Activated naive CD8-positive, alpha-beta T cell (primary cell): ENCODE measurements around the gene GPC6.

ENCODE experiments used
- H3K27ac Mint-ChIP-seq: one replicate; pipeline ENCODE4 v1.8.0; 2021; ENCODE audit warnings: mixed read lengths
- H3K27me3 Mint-ChIP-seq: one replicate; pipeline ENCODE4 v1.8.0; 2021; ENCODE audit warnings: mixed read lengths
- H3K36me3 Mint-ChIP-seq: one replicate; pipeline ENCODE4 v1.8.0; 2021; ENCODE audit warnings: mixed read lengths
- H3K4me1 Mint-ChIP-seq: one replicate; pipeline ENCODE4 v1.8.0; 2021; ENCODE audit warnings: low read depth, mixed read lengths
- H3K4me3 Mint-ChIP-seq: one replicate; pipeline ENCODE4 v1.8.0; 2021; ENCODE audit warnings: mild to moderate bottlenecking, mixed read lengths
- H3K9me3 Mint-ChIP-seq: one replicate; pipeline ENCODE4 v1.8.0; 2021; ENCODE audit warnings: low read depth, mixed read lengths

Gene GPC6

DNA sequence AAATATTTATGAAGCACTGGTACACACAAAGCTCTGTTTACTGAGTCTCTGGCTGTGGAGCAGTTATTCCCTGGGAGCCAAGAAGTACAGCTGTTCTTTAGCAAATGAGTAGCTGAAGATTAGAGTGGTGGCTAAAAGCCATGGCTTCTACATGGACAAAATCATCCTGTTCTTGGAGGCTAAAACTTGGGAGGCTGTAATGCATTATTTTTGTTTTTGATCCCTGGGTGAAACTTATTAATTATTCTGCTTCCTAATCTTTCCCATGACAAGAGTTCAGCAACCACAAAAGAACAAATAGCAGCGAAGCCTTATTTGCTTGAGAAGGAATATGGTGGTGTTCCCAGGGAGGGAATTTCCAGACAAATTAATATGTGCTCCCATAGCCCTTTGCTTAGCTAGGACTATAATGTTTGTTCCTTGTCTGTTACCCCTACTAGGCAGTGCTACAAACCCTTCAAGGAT is 1143.4 kb downstream of the GPC6 start:
- Mint-ChIP-seq H3K9me3 (no peaks in the 10 kb centered on the region), H3K27me3 (no peaks in the 10 kb centered on the region), H3K4me1 (no peaks in the 10 kb centered on the region), H3K27ac (no peak overlapping the region), H3K36me3 (no peaks in the 10 kb centered on the region), H3K4me3 (no peak overlapping the region)

DNA sequence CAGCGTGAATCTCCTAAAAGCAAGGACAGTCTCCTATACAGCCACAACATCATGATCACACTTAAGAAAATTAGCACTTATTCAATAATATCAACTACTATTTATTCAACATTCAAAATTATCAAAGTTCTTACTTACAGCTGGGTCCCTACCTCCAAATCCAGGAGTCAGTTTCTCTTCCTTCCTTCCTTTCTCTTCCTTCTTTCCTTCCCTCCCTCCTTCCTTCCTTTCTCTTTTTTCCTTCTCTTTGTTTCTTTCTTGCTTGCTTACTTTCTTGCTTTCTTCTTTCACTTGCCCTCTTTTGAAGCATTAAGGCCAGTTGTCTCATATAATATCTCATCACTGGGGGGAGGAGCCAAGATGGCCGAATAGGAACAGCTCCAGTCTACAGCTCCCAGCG is 1145.2 kb downstream of the GPC6 start:
- Mint-ChIP-seq H3K27ac (no peak overlapping the region), H3K4me3 (no peak overlapping the region), H3K27me3 (no peaks in the 10 kb centered on the region), H3K9me3 (no peaks in the 10 kb centered on the region), H3K4me1 (no peaks in the 10 kb centered on the region), H3K36me3 (no peaks in the 10 kb centered on the region)

DNA sequence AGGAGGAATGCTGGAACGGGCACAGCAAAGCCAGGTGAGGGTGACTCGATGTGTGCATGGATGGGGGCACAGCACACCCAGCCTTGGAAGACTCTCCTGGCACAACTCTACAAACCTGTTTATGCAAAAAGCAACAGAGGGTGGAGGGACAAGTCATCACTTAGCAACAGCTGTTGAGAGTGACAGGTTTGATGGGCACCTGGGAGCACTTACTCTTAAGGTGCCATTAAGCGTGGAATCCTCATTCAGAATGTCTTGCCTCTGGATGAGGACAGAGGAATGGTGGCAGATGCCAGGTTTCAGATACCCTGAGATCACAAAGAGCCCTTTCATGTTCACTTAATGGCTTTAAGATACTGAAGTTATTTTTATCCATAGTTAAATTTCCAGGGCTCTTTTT is 1155.9 kb downstream of the GPC6 start:
- no peaks in the 10 kb centered on the region for H3K9me3 Mint-ChIP-seq
- peaks cover 10% of the 10 kb centered on the region for H3K4me1 Mint-ChIP-seq
- H3K4me3 Mint-ChIP-seq = no peak overlapping the region
- H3K27ac Mint-ChIP-seq = no peak overlapping the region
- H3K27me3 Mint-ChIP-seq = no peaks in the 10 kb centered on the region
- no peaks in the 10 kb centered on the region for H3K36me3 Mint-ChIP-seq

DNA sequence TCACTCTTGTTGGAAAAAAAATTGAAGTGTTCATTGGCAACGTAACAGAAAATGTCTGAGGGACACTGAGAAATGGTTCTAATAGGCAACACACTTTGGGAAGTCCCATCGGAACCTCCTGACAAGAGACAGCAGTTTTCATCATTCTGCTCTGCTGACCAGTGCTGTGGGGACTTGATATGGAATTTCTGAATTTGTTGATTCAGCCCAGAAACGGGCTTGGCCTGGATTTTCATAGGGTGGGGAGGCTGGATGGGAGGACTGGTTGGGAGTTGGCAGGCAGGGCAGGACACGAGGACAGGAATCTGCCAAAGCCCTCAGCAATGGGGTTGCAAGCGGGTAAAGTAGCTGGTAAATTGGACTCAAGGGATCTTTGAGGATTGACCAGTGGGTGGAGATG is 1156.4 kb downstream of the GPC6 start:
- no peaks in the 10 kb centered on the region for H3K9me3 Mint-ChIP-seq
- no peaks in the 10 kb centered on the region for H3K36me3 Mint-ChIP-seq
- peaks cover 10% of the 10 kb centered on the region for H3K4me1 Mint-ChIP-seq
- no peak overlapping the region for H3K4me3 Mint-ChIP-seq
- H3K27me3 Mint-ChIP-seq = no peaks in the 10 kb centered on the region
- H3K27ac Mint-ChIP-seq = no peak overlapping the region

DNA sequence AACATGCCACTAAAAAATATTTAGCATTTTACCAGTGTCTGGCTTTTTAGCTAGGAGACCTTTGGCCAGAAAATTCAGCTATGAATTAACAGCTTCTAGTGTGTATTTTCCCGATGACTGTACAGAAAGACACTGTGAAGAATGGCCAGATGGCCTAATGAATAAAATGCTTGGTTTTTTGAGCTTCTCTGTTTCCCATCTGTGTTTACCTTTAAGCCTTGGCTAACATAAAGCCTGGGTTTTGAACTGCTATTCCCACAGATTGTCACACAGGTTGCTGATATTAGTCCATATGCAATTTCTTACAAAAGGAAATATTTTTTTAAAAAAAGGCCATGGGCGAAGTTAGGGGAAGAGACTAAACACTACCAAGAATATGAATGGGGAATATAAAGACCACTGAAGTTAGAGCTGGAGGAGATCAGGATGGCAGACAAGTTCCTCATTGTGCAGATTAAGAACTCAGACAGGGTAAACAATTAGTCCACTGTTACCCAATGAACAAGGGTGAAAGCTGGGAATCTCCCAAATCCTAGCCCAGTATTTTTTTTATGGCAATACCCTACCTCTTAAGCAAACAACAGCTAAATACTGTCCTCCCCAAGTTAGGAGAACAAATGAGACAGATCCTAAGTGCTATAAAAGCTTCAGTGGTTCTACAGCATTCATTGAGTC is 1157.8 kb downstream of the GPC6 start:
- Mint-ChIP-seq H3K27me3 (no peaks in the 10 kb centered on the region), H3K27ac (no peak overlapping the region), H3K4me1 (peaks cover 10% of the 10 kb centered on the region), H3K9me3 (no peaks in the 10 kb centered on the region), H3K36me3 (no peaks in the 10 kb centered on the region), H3K4me3 (no peak overlapping the region)

DNA sequence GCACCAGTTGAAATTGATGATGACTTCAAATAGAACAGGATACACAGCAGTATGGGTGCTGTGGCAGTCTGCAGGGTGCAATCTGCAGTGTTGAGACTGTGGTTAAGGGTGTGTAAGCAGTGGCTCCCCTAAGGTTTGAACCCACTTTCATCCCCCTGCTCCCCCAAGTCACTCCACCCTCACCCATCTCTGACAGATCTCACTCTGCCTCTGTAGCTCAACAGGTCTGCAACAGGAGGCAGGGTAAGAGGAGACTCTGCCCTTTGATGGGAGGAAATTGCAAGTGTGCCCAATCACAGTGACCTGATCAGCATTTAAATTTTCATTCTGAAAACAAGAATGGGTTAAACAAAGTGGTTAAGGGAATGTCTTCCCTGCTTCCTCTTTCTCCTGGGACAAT is 1160.4 kb downstream of the GPC6 start:
- no peaks in the 10 kb centered on the region for H3K36me3 Mint-ChIP-seq
- H3K27ac Mint-ChIP-seq = no peak overlapping the region
- no peak overlapping the region for H3K4me3 Mint-ChIP-seq
- no peaks in the 10 kb centered on the region for H3K27me3 Mint-ChIP-seq
- peaks cover 10% of the 10 kb centered on the region for H3K4me1 Mint-ChIP-seq
- no peaks in the 10 kb centered on the region for H3K9me3 Mint-ChIP-seq

DNA sequence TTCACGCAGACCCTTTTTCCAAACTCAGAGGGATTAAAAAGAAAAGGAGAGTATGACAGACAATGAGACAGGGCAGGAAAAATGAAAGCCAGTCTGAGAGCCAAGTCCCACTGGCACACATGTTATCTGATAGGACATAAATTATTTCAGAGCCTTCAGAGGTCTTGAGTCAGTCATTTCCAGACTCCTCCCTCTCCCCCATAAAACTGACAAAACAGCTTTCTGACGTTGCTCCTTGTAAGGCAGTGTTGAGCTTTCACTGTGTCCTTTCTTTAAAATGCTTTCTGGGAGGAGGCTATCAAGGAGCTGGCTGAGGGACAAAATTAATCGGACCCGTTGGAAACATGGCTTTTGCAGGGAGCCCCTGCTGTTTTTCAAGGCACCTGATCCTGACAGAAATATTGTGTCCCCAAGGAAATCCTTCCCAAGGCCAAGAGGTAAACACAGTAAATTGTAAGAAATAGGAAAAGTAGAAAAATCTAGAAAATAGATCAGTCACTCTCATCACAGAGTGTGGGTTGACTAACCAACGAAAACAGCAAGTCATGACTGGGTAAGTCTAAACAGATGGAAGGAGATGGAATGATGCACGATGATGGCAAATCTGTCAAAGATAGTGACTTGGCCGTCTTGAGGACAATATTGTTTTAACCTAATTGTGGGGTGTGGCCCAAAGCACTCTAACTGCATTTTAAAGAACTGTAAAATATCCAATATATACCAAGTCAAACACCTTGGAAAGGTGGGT is 1163.2 kb downstream of the GPC6 start:
- Mint-ChIP-seq H3K27me3 (no peaks in the 10 kb centered on the region), H3K4me3 (no peak overlapping the region), H3K9me3 (no peaks in the 10 kb centered on the region), H3K4me1 (peaks cover 10% of the 10 kb centered on the region), H3K27ac (no peak overlapping the region), H3K36me3 (no peaks in the 10 kb centered on the region)

DNA sequence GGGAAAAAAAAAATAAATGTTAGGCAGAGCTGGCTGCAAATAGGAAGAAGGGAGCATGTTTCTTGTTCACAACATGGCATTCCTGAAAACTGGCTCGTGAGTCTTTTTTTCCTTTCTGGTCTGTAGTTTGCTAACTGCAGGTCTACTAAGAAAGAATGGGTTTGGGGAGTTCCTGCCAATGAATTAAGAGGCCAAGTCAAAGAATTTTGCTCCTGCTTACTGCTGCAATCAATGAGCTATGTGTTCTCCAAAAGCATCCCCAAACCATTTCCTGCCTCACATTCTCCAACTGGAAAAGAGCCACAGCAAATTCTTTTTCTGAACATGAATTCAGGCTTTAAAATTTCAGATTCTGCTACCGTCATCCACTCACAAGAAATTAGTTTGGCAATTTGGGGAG is 1164.3 kb downstream of the GPC6 start:
- H3K27me3 Mint-ChIP-seq = no peaks in the 10 kb centered on the region
- no peaks in the 10 kb centered on the region for H3K9me3 Mint-ChIP-seq
- no peak overlapping the region for H3K4me3 Mint-ChIP-seq
- no peak overlapping the region for H3K27ac Mint-ChIP-seq
- H3K36me3 Mint-ChIP-seq = no peaks in the 10 kb centered on the region
- peaks cover 10% of the 10 kb centered on the region for H3K4me1 Mint-ChIP-seq

DNA sequence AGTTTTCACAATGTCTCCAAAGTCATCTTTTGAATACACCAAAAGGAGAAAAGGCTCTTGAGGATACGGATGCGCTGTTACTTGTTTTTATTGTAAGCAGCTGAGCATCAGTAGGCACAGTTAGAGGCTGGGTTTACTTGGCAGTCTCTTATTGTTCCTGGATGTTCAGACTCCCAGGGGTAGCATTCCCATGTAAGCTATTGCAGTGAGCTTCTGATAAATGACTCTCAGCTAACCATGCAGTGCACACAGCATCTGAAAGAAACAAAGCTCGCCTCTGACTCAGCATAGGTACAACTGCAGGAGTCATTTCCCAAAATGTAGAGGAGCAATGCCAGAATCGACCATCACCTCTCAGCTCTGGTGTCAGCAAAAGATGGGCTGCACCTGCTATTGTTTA is 1168.1 kb downstream of the GPC6 start:
- H3K9me3 Mint-ChIP-seq = no peaks in the 10 kb centered on the region
- H3K36me3 Mint-ChIP-seq = no peaks in the 10 kb centered on the region
- no peak overlapping the region for H3K27ac Mint-ChIP-seq
- H3K27me3 Mint-ChIP-seq = no peaks in the 10 kb centered on the region
- peaks cover 1% of the 10 kb centered on the region for H3K4me1 Mint-ChIP-seq
- H3K4me3 Mint-ChIP-seq = no peak overlapping the region

DNA sequence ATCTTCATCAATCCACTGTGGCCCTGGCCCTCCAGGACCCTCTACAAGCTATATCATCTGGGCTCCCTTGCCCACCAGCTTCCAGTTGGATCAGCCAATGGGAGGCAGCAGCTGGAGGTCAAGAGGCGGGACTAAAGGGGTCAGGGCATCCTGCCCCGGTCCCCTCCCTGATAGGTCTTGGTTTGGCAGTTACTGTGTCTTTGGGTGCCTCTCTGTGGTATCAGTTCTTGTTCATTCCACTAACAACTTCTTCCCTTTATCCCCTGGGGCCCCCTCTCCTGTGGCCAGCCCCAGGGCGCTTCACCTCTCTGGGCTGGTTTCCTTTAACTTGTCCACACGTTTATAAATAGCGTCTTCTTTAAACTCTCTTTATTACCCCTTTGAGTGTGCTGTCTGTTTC is 1169.3 kb downstream of the GPC6 start:
- H3K36me3 Mint-ChIP-seq = no peaks in the 10 kb centered on the region
- H3K4me3 Mint-ChIP-seq = no peak overlapping the region
- no peak overlapping the region for H3K27ac Mint-ChIP-seq
- no peaks in the 10 kb centered on the region for H3K9me3 Mint-ChIP-seq
- no peaks in the 10 kb centered on the region for H3K27me3 Mint-ChIP-seq
- peaks cover 2% of the 10 kb centered on the region for H3K4me1 Mint-ChIP-seq

DNA sequence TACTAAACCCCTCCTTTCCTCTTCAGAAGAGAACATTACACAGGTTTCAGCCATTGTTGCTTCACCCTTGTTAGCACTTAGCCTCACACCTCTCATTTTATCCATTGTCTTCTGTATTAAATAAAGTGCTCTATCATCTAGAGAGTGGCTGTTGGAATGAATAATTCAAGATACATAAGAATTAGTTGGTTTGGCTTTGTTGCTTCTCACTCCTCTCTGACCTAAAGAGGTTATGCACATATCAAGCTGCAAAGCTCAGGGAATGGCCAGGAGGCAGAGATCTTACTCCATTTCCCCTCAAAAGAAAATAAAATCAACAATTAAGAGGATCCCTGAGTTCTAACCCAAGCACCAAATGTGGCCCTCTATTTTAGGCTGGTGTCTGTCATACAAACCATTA is 1173.2 kb downstream of the GPC6 start:
- Mint-ChIP-seq H3K27ac (no peak overlapping the region), H3K9me3 (no peaks in the 10 kb centered on the region), H3K4me3 (no peak overlapping the region), H3K4me1 (peaks cover 2% of the 10 kb centered on the region), H3K27me3 (no peaks in the 10 kb centered on the region), H3K36me3 (no peaks in the 10 kb centered on the region)

DNA sequence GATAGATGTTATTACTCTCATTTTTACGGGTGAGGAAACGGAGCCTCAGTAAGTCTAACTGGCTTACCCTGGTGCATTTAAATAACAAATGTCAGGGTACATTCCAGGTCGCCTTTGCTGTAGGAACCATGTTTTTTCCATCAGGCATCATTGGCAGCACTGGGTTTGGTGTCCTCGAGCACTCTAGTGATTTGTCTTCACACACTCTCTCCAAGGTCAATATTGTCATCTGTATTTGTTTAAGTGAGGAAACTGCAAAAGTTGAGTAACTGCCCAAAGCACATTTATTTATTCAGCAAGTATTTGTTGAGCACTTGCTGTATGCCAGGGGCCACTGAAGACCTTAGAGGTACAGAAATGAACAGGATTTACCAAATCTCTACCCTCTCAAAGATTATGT is 1174.3 kb downstream of the GPC6 start:
- Mint-ChIP-seq H3K27ac (no peak overlapping the region), H3K36me3 (no peaks in the 10 kb centered on the region), H3K27me3 (no peaks in the 10 kb centered on the region), H3K4me1 (peaks cover 2% of the 10 kb centered on the region), H3K4me3 (no peak overlapping the region), H3K9me3 (no peaks in the 10 kb centered on the region)

DNA sequence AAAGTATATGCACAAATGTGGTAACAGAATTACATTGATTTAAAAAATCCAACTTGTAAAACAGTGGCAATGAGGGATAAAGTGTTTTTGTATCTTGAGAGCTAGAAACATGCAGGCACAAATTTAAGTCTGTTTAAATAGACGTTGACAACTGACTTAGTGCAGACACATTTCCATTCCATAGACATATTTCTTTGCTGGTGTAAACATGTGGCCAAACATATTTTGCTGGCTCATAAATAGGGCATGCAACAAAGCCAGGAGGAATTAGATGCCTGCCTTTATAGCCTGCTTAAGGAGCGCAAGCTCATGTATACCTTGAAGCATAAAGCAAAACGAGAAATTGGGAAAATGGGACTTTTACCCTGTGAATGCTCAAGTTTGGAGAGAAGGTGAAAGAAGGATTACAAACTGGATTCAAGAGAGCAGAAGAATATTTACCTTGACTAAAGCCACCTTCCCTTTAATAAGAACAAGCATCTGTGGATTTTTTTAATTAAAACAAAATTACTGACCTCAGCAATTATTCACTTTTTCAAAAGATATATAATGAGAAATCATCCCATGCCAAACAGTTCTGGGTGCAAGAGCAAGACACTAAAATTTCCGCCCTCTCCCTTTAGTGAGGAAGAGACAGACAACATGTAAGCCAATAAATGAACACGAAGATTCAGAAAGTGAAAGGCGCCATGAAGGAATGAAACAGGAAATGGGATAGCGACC is 1181.9 kb downstream of the GPC6 start:
- H3K27me3 Mint-ChIP-seq = peaks cover 2% of the 10 kb centered on the region
- H3K4me1 Mint-ChIP-seq = peaks cover 14% of the 10 kb centered on the region
- H3K36me3 Mint-ChIP-seq = no peaks in the 10 kb centered on the region
- no peak overlapping the region for H3K4me3 Mint-ChIP-seq
- H3K9me3 Mint-ChIP-seq = no peaks in the 10 kb centered on the region
- no peak overlapping the region for H3K27ac Mint-ChIP-seq

DNA sequence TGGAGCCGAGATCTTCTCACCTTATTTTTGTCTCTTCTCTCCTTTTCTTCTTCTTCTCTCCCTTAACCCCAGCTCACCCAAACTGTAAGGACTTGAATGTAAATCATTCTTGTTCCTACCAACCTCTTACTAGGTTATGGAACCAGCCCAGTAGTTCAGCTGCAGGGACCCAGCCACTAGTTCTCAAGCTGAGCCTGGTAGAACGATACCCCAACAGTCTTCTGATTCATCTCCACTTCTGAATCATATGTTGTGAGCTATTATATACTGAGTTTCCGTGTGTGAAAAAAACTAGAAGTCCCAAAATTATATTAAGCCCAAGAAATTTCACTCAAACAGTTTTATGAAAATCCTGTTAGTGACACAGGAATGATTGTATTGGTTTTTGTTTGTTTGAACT is 1185.1 kb downstream of the GPC6 start:
- Mint-ChIP-seq H3K36me3 (peaks cover 5% of the 10 kb centered on the region), H3K27me3 (peaks cover 2% of the 10 kb centered on the region), H3K9me3 (peaks cover 2% of the 10 kb centered on the region), H3K4me3 (no peak overlapping the region), H3K4me1 (peaks cover 24% of the 10 kb centered on the region), H3K27ac (peak overlapping the region; percentile 38)

DNA sequence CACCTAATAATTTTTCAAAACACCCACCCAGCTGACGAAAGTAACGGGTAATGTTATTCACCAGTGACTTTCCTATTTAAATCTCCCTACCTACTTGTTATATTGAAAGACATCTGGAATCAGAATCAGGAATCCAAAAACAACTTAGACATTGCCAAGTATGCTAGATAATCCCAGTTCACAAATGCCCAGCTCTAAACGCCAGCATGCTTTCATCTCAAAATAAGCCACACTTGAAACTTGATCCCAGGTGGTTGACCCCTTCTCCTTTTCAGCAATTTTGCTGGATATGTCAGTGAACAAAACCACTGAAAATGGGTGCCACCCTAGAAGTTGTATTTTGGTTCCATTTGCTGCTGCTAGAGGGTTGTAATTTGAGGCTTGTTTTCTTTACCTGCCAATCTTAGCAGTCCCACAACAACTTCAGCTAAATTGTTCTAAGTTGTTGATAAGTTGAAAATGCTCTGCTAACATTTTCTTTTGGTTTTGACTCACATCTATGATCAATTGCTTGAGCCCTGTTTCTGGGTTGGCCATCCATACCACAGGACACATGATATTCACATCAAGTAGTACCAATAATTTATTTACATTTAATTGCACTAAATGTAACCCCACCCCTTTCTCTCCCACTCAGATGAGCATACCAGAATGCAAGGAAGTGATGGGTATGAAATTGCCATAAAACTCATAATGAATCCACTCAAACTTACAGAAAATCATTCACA is 1186.4 kb downstream of the GPC6 start:
- H3K36me3 Mint-ChIP-seq = peaks cover 14% of the 10 kb centered on the region
- no peak overlapping the region for H3K4me3 Mint-ChIP-seq
- peaks cover 35% of the 10 kb centered on the region for H3K4me1 Mint-ChIP-seq
- H3K27ac Mint-ChIP-seq = no peak overlapping the region
- H3K9me3 Mint-ChIP-seq = peaks cover 9% of the 10 kb centered on the region
- peaks cover 2% of the 10 kb centered on the region for H3K27me3 Mint-ChIP-seq
